Mucosa of descending colon (tissue), 3 donors: ENCODE data around the gene SPCS3. TPM values are rescaled to one million over a fixed set of nuclear protein-coding genes. Genes with fewer than 3 reads are reported as not detected.
"Not testable (repeated sequence)": the region's sequence is repeated elsewhere in the genome, so short reads cannot be mapped to it uniquely, and the experiment has no call there.

Experiments used
- ATAC-seq: fragments of 200-7000 bp; cut with Tn5 transposase; one replicate; pipeline ENCODE4 v1.9.1; 2020; ENCODE audit warnings: mild to moderate bottlenecking, moderate library complexity
- DNase-seq, 3 donors: peaks; one replicate each; pipeline ENCODE4 v3.0.0-alpha.2; 2020
- H3K36me3 ChIP-seq: fragments of 200-600 bp; one replicate; pipeline ENCODE4 v1.8.0; 2021; ENCODE audit warnings: low read depth, mild to moderate bottlenecking
- H3K4me1 ChIP-seq: fragments of 200-600 bp; one replicate; pipeline ENCODE4 v1.8.0; 2021; ENCODE audit warnings: low read depth, mild to moderate bottlenecking
- H3K4me3 ChIP-seq: fragments of 200-600 bp; one replicate; pipeline ENCODE4 v1.8.0; 2021; ENCODE audit warnings: mild to moderate bottlenecking
- H3K9me3 ChIP-seq: fragments of 200-600 bp; one replicate; pipeline ENCODE4 v1.8.0; 2021; ENCODE audit warnings: mild to moderate bottlenecking
- intact Hi-C, 2 donors: fragments of 100-400 bp; cut with DNase I in 1 of 2; cut with micrococcal nuclease in 1 of 2; formaldehyde crosslinking; loops; one replicate each; pipeline versions ENCODE4 v1.11.0 to v1.11.1; 2022; cut with DNase I, micrococcal nuclease
- total RNA-seq, 3 donors: library from RNA; stranded (reverse); fragmentation: NEBNext Ultra II Directional in 2 of 3; extraction: Animal tissue kit (Norgen Biotek cat#: 25700) in 2 of 3; gene quantifications; one replicate each; pipeline versions ENCODE4 v1.2.1 to v1.2.4, GENCODE V29; 2021 to 2023
- TF ChIP-seq, protein P1 (sequence below): fragments of 200-600 bp; IDR thresholded peaks from one replicate; pipeline ENCODE4 v1.8.0; 2022; ENCODE audit warnings: antibody characterized with exemption, mild to moderate bottlenecking
- donor health status: DM: no; HTN: no; CAD: no; lungs with moderate emphysema.
- donor health status: DM: no; HTN: no; CAD: no.
- donor health status: DM: no; HTN: yes; CAD: no.

Gene SPCS3
- total RNA-seq, 3 donors from 2014 or later = 72.6 to 152 (median 102) TPM

- no peaks in the 10 kb centered on the region for H3K9me3 ChIP-seq
- DNase-seq (no peak), ATAC-seq (no peak)
- no peaks in the 10 kb centered on the region for H3K4me1 ChIP-seq
- intact Hi-C loops = loop anchor here in 1 of 2 donors (10.0 kb wide), 1 partner anchor 70 kb away; no protein-coding TSS in a partner anchor
- no peak overlapping the region for H3K4me3 ChIP-seq
- TF ChIP-seq, protein P1, sequence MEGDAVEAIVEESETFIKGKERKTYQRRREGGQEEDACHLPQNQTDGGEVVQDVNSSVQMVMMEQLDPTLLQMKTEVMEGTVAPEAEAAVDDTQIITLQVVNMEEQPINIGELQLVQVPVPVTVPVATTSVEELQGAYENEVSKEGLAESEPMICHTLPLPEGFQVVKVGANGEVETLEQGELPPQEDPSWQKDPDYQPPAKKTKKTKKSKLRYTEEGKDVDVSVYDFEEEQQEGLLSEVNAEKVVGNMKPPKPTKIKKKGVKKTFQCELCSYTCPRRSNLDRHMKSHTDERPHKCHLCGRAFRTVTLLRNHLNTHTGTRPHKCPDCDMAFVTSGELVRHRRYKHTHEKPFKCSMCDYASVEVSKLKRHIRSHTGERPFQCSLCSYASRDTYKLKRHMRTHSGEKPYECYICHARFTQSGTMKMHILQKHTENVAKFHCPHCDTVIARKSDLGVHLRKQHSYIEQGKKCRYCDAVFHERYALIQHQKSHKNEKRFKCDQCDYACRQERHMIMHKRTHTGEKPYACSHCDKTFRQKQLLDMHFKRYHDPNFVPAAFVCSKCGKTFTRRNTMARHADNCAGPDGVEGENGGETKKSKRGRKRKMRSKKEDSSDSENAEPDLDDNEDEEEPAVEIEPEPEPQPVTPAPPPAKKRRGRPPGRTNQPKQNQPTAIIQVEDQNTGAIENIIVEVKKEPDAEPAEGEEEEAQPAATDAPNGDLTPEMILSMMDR = no peak
- no peaks in the 10 kb centered on the region for H3K36me3 ChIP-seq
These were observed 45.3 kb upstream of the SPCS3 start for GRCh38 chr4:176274441-176274840.

DNA sequence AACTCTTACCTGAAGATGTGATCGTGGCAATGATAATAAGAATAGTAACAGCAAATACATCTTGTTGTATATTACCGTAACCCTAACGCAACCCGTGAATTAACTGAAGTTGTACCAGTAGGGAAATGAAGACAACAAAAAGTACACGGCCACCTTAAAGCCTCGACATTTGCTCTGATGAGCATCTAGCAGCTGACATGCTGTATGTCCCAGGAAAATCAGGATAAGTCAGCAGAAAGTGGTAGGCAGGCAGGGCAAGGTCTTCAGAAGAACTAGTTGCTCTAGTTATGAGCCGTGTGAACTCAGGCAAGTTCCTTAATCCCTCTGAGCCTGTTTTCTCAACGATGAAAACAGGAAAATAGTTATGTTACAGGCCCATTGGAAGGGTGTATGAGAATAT is 43.1 kb upstream of the SPCS3 start:
- Histone ChIP-seq H3K4me3 (no peak overlapping the region), H3K36me3 (no peaks in the 10 kb centered on the region), H3K9me3 (no peaks in the 10 kb centered on the region), H3K4me1 (no peaks in the 10 kb centered on the region)
- intact Hi-C loops = loop anchor here in 1 of 2 donors (10.0 kb wide), 1 partner anchor 68 kb away; no protein-coding TSS in a partner anchor
- DNase-seq (no peak), ATAC-seq (no peak)
- TF ChIP-seq, protein P1 = no peak

GRCh38 chr4:176277162-176277904 is 42.4 kb upstream of the SPCS3 start:
- intact Hi-C loops = loop anchor here in 1 of 2 donors (10.0 kb wide), 1 partner anchor 67 kb away; no protein-coding TSS in a partner anchor
- no peak overlapping the region for H3K4me3 ChIP-seq

GRCh38 chr4:176279560-176279959 is 40.2 kb upstream of the SPCS3 start:
- not testable (repeated sequence) for H3K4me1 ChIP-seq, DNase-seq, H3K36me3 ChIP-seq, H3K9me3 ChIP-seq, ATAC-seq, H3K4me3 ChIP-seq
- intact Hi-C loops = loop anchor here in 1 of 2 donors (10.0 kb wide), 1 partner anchor 65 kb away; no protein-coding TSS in a partner anchor

More at GRCh38 chr4:176277162-176277904, 42.4 kb upstream of the SPCS3 start:
- Histone ChIP-seq H3K36me3 (no peaks in the 10 kb centered on the region), H3K4me1 (no peaks in the 10 kb centered on the region), H3K9me3 (no peaks in the 10 kb centered on the region)
- TF ChIP-seq, protein P1 = no peak
- DNase-seq (peak in 2 of 3 donors; percentile 54 to 60), ATAC-seq (peak; percentile 67)

GRCh38 chr4:176286728-176287127 is 33.0 kb upstream of the SPCS3 start:
- no peak overlapping the region for H3K4me3 ChIP-seq
- no peaks in the 10 kb centered on the region for H3K9me3 ChIP-seq
- no peaks in the 10 kb centered on the region for H3K36me3 ChIP-seq
- intact Hi-C loops = no loop called here
- TF ChIP-seq, protein P1 = no peak
- no peak for ATAC-seq
- no peaks in the 10 kb centered on the region for H3K4me1 ChIP-seq
- DNase-seq = no peak

- TF ChIP-seq, protein P1 = no peak
- ATAC-seq (no peak), DNase-seq (no peak)
- Histone ChIP-seq H3K4me3 (no peak overlapping the region), H3K36me3 (no peaks in the 10 kb centered on the region), H3K9me3 (no peaks in the 10 kb centered on the region), H3K4me1 (no peaks in the 10 kb centered on the region)
- intact Hi-C loops = no loop called here
These were observed 32.2 kb upstream of the SPCS3 start for GRCh38 chr4:176287546-176287945.
